ENCODE data around the gene ZKSCAN7. TPM values are rescaled to one million over a fixed set of nuclear protein-coding genes. Genes with fewer than 3 reads are reported as not detected.

The ZKSCAN7 gene
- total and polyA plus RNA-seq, 2 of the 13 experiments (the other 11 are each of a cell fraction or from before 2014, with no cell fraction given), result 2.3 to 3.8 TPM

DNA sequence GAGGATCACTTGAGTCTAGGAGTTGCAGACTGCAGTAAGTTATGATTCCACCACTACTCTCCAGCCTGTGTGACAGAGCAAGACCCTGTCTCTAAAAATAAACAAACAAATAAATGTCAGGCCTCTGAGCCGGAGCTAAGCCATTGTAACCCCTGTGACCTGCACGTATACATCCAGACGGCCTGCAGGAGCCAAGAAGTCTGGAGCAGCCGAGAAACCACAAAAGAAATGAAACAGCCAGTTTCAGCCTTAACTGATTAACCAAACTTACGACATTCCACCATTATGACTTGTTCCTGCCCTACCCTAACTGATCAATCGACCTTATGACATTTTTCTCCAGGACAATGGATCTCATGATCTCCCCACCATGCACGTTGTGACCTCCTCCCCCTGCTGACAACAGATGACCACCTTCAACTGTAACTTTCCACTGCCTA, 32.5 kb upstream of the ZKSCAN7 start (continued):
- TF ChIP-seq ZBTB21 (CRISPR knock-in tag; IDR thresholded peaks at IDR 0.05), result no peak
- TF ChIP-seq, protein P1, sequence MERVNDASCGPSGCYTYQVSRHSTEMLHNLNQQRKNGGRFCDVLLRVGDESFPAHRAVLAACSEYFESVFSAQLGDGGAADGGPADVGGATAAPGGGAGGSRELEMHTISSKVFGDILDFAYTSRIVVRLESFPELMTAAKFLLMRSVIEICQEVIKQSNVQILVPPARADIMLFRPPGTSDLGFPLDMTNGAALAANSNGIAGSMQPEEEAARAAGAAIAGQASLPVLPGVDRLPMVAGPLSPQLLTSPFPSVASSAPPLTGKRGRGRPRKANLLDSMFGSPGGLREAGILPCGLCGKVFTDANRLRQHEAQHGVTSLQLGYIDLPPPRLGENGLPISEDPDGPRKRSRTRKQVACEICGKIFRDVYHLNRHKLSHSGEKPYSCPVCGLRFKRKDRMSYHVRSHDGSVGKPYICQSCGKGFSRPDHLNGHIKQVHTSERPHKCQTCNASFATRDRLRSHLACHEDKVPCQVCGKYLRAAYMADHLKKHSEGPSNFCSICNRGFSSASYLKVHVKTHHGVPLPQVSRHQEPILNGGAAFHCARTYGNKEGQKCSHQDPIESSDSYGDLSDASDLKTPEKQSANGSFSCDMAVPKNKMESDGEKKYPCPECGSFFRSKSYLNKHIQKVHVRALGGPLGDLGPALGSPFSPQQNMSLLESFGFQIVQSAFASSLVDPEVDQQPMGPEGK (CRISPR knock-in tag; IDR thresholded peaks at IDR 0.05), result peak; percentile 17; the same call in 1 of the 2 replicates
- peak; percentile 27; the same call in 1 of the 2 replicates for TF ChIP-seq ZFY (CRISPR knock-in tag; IDR thresholded peaks at IDR 0.05)
- no peak for TF ChIP-seq FOXP1 (IDR thresholded peaks at IDR 0.05)
- 0 out of 2 replicates have a peak, but pooled peaks have one; percentile 14 for TF ChIP-seq FOXP1 (CRISPR knock-in tag; IDR thresholded peaks at IDR 0.05)
- TF ChIP-seq ZNF547 (CRISPR knock-in tag; IDR thresholded peaks at IDR 0.05), result 0 out of 2 replicates have a peak, but pooled peaks have one; percentile 25
- TF ChIP-seq, protein P2, sequence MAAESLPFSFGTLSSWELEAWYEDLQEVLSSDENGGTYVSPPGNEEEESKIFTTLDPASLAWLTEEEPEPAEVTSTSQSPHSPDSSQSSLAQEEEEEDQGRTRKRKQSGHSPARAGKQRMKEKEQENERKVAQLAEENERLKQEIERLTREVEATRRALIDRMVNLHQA (CRISPR knock-in tag; IDR thresholded peaks at IDR 0.05), result no peak
- peak; percentile 48; the same call in 1 of the 2 replicates for TF ChIP-seq ONECUT2 (CRISPR knock-in tag; IDR thresholded peaks at IDR 0.05)
- TF ChIP-seq RFX5 (IDR thresholded peaks at IDR 0.05; ENCODE audit: low read depth, low read length), result peak; percentile 89
- TF ChIP-seq, protein P3, sequence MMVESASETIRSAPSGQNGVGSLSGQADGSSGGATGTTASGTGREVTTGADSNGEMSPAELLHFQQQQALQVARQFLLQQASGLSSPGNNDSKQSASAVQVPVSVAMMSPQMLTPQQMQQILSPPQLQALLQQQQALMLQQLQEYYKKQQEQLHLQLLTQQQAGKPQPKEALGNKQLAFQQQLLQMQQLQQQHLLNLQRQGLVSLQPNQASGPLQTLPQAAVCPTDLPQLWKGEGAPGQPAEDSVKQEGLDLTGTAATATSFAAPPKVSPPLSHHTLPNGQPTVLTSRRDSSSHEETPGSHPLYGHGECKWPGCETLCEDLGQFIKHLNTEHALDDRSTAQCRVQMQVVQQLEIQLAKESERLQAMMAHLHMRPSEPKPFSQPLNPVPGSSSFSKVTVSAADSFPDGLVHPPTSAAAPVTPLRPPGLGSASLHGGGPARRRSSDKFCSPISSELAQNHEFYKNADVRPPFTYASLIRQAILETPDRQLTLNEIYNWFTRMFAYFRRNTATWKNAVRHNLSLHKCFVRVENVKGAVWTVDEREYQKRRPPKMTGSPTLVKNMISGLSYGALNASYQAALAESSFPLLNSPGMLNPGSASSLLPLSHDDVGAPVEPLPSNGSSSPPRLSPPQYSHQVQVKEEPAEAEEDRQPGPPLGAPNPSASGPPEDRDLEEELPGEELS (CRISPR knock-in tag; IDR thresholded peaks at IDR 0.05), result 0 out of 2 replicates have a peak, but pooled peaks have one; percentile 28
- TF ChIP-seq NR2F2 (IDR thresholded peaks at IDR 0.05; ENCODE audit: borderline replicate concordance, low read depth), result peak; percentile 66
- TF ChIP-seq CREB1 (IDR thresholded peaks at IDR 0.05), result no peak
- TF ChIP-seq CREB1 (CRISPR knock-in tag; IDR thresholded peaks at IDR 0.05), result peak; percentile 21; the same call in 1 of the 2 replicates
- TF ChIP-seq TEAD3 (CRISPR knock-in tag; optimal IDR thresholded peaks at IDR 0.05; ENCODE audit: borderline replicate concordance), result peak; percentile 34
- no peak for TF ChIP-seq BRD4 (CRISPR knock-in tag; IDR thresholded peaks at IDR 0.05)
- no peak for TF ChIP-seq FOSL1 (CRISPR knock-in tag; IDR thresholded peaks at IDR 0.05; ENCODE audit: borderline replicate concordance)
- no peak for TF ChIP-seq FOXK2 (IDR thresholded peaks at IDR 0.05)
- no peak for TF ChIP-seq ZNF776 (CRISPR knock-in tag; IDR thresholded peaks at IDR 0.05)
- no peak for TF ChIP-seq SUZ12 (IDR thresholded peaks at IDR 0.05; ENCODE audit: low read depth, low read length)
- no peak for TF ChIP-seq GTF3A (CRISPR knock-in tag; conservative IDR thresholded peaks at IDR 0.05)
- TF ChIP-seq, protein P4, sequence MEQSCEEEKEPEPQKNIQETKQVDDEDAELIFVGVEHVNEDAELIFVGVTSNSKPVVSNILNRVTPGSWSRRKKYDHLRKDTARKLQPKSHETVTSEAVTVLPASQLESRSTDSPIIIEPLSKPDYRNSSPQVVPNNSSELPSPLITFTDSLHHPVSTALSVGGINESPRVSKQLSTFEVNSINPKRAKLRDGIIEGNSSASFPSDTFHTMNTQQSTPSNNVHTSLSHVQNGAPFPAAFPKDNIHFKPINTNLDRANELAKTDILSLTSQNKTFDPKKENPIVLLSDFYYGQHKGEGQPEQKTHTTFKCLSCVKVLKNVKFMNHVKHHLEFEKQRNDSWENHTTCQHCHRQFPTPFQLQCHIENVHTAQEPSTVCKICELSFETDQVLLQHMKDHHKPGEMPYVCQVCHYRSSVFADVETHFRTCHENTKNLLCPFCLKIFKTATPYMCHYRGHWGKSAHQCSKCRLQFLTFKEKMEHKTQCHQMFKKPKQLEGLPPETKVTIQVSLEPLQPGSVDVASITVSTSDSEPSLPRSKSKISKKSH (CRISPR knock-in tag; IDR thresholded peaks at IDR 0.05; ENCODE audit: borderline replicate concordance), result no peak
- TF ChIP-seq RARA (CRISPR knock-in tag; IDR thresholded peaks at IDR 0.05), result peak; percentile 80
- TF ChIP-seq ZNF274 (CRISPR knock-in tag; IDR thresholded peaks at IDR 0.05), result no peak
- no peak for TF ChIP-seq ISX (CRISPR knock-in tag; conservative IDR thresholded peaks at IDR 0.05)
- TF ChIP-seq, protein P5, sequence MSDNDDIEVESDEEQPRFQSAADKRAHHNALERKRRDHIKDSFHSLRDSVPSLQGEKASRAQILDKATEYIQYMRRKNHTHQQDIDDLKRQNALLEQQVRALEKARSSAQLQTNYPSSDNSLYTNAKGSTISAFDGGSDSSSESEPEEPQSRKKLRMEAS (IDR thresholded peaks at IDR 0.05), result 0 out of 2 replicates have a peak, but pooled peaks have one; percentile 35
- TF ChIP-seq HMG20A (CRISPR knock-in tag; IDR thresholded peaks at IDR 0.05; ENCODE audit: borderline replicate concordance), result no peak
- peak; percentile 46; the same call in 1 of the 2 replicates for TF ChIP-seq SAP130 (CRISPR knock-in tag; IDR thresholded peaks at IDR 0.05; ENCODE audit: low read depth)
- TF ChIP-seq RXRB (CRISPR knock-in tag; IDR thresholded peaks at IDR 0.05; ENCODE audit: borderline replicate concordance), result peak; percentile 49
